ENCODE measurements around the gene MAP9.

DNA sequence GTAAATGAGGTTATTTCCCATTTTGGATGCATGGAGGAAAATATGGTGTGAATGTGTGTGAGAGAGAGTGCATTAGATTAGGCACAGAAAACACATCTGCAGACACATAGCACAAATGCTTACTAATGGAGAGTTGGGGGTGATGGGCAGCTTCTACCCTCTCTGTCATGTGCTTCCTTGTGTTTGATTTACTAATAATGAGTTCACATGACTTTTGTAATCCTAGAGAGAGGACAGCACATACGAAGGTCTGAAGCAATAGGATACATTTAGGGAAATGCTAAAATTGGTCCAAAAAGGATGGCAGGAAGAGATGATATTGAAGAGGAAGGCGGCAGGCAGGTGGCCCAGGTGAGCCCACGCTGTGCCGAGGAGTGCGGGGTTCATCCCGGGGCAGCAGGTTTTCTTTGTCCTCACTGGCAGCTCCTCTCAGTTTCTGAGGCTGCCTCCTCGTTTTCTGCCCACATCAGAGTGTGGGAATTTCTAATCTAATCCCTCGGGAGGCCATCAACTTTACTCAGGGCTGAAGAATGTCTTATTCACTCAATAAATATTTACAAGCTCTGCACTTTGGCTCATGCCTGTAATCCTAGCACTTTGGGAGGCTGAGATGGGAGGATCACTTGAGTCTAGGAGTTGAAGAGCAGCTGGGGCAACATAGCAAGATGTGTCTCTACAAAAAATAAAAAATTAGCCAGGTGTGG is 15.9 kb upstream of the MAP9 start:
- TF ChIP-seq EZH2 (IDR thresholded peaks at IDR 0.05; ENCODE audit: insufficient read depth, poor library complexity, severe bottlenecking) (no peak), EZH2phosphoT487 (IDR thresholded peaks at IDR 0.05; ENCODE audit: insufficient read depth, low read depth) (no peak)

Measured in GM23248 (cell line).